Regular cardiac myocyte (primary cell): Measurements from ENCODE around the gene MRFAP1L1. TPM values are rescaled to one million over a fixed set of nuclear protein-coding genes. Genes with fewer than 3 reads are reported as not detected.

ENCODE experiments used
- total RNA-seq: library from RNA; depleted of rRNA; stranded (reverse); fragments of >200 nt; gene quantifications from 2 replicates; pipeline ENCODE4 v1.2.3, GENCODE V29; 2014

MRFAP1L1 gene
- total RNA-seq, result 38.6 and 51.2 TPM in 2 replicates

DNA sequence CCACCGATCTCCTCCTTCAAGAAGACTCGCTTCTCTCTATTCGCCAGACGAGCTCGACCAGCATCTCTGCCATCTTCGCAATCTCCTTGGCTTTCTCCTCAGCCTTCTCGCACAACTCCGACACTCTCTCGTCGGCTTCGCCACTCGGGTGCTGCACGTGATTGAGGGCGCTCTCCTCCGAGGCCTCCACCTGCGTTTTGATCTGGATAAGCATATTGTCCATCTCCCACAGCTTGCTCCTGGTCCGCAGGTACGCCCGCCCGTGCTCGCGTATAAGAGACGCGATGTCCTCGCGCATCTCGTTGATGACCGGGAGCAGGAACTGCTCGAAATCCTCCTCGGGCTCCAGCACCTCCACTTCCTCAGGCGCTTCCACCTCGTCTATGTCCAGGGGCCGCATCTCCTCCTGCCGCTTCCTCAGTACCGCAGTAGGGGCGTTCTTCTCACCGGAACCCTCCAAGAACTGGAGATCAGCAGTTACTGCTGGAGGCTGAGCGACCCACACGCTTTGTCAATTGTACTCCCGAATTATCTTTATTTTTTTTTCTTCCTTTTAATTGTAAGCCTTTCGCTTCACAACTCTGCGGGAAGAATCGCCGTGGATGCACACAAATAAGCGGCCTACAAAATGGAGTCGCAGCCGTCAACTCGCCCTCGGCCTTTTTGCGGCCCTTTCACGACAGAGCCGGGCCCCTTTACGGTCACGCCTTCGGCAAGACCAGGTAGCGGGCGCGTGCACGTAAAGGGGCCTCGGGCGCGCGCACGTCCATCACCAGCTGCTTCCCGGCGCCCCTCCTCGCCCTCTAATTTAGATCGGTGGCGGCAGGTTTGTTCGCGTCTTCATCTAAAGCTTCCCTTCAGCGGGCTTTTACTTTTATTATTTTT, at the start of gene MRFAP1L1:
MRFAP1L1 (minus strand) TSS at position 636 of the 885 bp plus-strand sequence; CDS start at position 400, 236 bp downstream.

DNA sequence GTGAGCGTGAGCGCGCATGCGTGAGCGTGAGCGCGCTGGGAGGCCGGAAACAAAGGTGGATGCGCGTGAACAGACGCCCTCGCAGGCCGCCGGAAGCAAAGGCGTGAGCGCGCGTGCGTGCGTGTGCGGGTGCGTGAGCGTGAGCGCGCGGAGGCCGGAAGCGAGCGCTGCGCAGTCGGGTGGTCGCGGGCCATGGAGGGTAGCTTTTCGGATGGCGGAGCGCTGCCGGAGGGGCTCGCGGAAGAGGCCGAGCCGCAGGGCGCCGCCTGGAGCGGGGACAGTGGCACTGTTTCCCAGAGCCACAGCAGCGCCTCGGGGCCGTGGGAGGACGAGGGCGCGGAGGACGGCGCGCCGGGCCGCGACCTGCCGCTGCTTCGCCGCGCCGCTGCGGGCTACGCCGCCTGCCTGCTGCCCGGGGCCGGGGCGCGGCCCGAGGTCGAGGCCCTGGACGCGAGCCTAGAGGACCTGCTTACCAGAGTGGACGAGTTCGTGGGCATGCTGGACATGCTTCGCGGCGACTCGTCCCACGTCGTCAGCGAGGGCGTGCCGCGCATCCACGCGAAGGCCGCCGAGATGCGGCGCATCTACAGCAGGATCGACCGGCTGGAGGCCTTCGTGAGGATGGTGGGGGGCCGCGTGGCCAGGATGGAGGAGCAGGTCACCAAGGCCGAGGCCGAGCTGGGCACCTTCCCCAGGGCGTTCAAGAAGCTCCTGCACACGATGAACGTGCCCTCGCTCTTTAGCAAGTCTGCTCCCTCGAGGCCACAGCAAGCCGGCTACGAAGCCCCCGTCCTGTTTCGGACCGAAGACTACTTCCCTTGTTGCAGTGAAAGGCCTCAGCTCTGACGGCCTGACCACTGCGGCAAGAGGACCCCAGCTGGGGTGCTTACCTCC, 6.6 kb upstream of the MRFAP1L1 start, which contains the start of gene BLOC1S4:
BLOC1S4 (plus strand) TSS at position 157 of the 894 bp plus-strand sequence; CDS start at position 193, 36 bp downstream.

DNA sequence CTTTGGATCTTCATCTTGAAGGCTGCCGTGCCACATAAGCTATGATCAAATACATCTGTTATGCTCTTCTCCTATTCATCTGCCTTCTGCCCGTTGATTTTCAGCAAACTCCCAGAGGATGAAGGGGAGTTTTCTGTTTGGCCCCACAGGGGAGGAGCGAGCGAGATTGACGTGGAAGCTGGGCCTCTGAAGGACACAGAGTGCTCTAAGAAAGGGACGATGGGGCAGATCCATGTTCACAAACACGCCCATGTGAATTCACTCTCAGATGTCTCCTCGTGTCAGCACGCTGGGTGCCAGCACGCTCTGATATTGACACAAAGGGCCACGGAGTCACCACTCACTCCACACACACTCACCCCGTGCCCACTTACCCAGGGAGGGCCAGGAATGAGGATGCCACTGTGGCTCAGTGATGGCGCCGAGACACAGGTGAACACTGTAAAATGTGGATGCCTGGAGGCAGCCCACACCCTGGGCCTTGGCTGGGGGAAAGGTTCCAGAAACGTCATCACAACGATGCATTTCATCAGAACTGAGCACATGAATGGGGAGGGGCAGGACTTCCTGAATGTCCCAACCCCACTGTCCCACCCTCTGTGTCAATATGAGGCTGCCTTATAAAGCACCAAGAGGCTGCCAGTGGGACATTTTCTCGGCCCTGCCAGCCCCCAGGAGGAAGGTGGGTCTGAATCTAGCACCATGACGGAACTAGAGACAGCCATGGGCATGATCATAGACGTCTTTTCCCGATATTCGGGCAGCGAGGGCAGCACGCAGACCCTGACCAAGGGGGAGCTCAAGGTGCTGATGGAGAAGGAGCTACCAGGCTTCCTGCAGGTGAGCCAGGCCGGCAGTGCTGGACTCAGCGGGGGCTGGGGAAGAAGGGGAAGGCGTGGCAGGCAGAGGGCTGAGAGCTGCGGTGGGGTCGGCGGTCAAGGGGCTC, 16.2 kb downstream of the MRFAP1L1 start, which contains the start of gene S100P:
S100P (plus strand) TSS at position 648 of the 946 bp plus-strand sequence; CDS start at position 703, 55 bp downstream.

Other genes with a start within 250 kb of the MRFAP1L1 start
- gene PPP2R2C, start 237.3 kb downstream of the MRFAP1L1 start, total RNA-seq, result not detected in 2 replicates
- gene MAN2B2, start 134.7 kb downstream of the MRFAP1L1 start, total RNA-seq, result 15.1 and 21.7 TPM in 2 replicates
- gene MRFAP1, start 69.2 kb downstream of the MRFAP1L1 start, total RNA-seq, result 54.1 and 331 TPM in 2 replicates
- gene S100P, start 16.0 kb downstream of the MRFAP1L1 start, total RNA-seq, result not detected in 2 replicates
- gene BLOC1S4, start 6.3 kb upstream of the MRFAP1L1 start, total RNA-seq, result 16.6 and 17.6 TPM in 2 replicates
- 14.2 and 17.8 TPM in 2 replicates for gene KIAA0232, start 72.9 kb upstream of the MRFAP1L1 start, total RNA-seq
- 30.5 and 35.2 TPM in 2 replicates for gene TBC1D14, start 200.0 kb upstream of the MRFAP1L1 start, total RNA-seq